VCaP (cell line): ENCODE results near the gene FRRS1L.

Source experiments
- H3K27ac ChIP-seq: fragments of 450-650 bp; 2 replicates; pipeline ENCODE4 v1.5.1; 2017
- CTCF ChIP-seq: fragments of 450-650 bp; conservative IDR thresholded peaks from 2 replicates; pipeline ENCODE4 v1.5.1; 2017; ENCODE audit warnings: mild to moderate bottlenecking, moderate library complexity

The FRRS1L gene

GRCh38 chr9:109172935-109173334, 5.9 kb upstream of the FRRS1L start:
- H3K27ac ChIP-seq = no peak overlapping the region
- TF ChIP-seq CTCF = no peak

- H3K27ac ChIP-seq = no peak overlapping the region
- no peak for TF ChIP-seq CTCF
Measured at GRCh38 chr9:109171926-109172325, 4.9 kb upstream of the FRRS1L start.

GRCh38 chr9:109168170-109168569, 1.1 kb upstream of the FRRS1L start:
- no peak for TF ChIP-seq CTCF
- H3K27ac ChIP-seq = no peak overlapping the region

DNA sequence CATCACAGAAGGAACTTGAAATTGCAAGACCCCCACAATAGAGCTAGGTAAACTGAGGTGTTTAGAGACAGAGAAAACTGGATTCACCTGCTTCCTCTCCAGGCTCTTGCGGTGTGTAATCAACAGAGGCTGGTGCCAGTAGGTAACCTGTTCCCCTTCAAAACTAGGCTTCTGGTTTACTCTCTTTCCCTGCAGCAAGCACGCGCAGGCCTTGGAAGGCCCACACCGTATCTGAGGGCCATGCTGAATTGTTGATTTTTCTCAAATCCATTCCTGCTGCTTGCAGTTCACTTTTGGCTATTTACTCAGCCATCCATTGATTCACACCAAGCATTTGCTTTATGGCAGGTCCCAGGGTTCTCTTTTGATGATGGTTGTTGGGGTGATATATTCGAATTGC, 667 bp upstream of the FRRS1L start:
- TF ChIP-seq CTCF = no peak
- H3K27ac ChIP-seq = peak overlapping the region; percentile 62; the same call in 1 of the 2 replicates

DNA sequence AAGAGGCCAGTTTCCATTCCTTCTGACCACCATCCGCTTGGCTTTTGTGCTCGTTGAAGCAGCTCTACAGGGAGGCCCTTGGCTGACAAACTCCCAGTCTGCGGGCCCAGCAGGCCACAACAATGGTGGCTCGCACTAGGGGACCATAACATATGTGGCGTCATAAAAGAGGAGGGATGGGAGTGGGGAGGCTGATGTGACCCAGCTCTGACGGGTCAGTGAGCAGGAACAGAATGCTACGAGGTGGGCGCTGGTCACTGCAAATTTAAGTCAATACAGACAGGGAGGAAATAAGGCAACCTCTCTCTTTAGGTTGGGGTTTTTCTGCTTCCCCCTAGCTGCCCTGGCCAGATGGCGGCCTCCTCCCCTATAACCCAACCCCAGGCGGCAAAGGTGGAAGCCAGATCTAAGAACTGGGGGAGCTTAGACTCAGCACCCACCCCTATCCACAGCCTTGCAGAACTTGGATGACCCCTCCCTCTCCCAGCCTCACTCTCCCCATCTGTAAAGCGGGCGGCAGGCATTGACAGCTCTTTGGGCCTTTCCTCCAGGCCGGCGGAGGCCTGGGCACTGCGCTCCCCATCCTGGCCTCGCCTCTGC, 778 bp downstream of the FRRS1L start:
- no peak for TF ChIP-seq CTCF
- peak overlapping the region; percentile 62; the same call in 1 of the 2 replicates for H3K27ac ChIP-seq

DNA sequence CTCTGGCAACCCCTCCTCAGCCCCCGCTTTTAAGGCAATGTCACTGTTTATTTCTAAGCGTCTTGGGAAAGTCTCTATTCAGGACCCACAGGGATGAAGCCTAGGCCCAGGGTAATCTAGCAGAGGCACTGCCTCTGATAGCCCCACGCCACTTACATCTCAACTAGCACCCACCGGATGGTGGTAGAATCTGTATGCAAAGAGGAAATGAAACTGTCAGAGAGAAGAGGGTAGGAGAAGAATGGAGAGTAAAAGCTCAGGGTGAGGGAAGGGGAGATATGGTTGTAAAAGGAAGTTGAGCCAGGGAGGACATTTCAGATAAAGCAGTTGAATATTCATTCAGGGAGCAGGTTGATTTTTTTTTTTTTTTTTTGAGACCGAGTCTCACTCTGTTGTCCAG, 3.0 kb downstream of the FRRS1L start:
- no peak for TF ChIP-seq CTCF
- H3K27ac ChIP-seq = no peak overlapping the region

DNA sequence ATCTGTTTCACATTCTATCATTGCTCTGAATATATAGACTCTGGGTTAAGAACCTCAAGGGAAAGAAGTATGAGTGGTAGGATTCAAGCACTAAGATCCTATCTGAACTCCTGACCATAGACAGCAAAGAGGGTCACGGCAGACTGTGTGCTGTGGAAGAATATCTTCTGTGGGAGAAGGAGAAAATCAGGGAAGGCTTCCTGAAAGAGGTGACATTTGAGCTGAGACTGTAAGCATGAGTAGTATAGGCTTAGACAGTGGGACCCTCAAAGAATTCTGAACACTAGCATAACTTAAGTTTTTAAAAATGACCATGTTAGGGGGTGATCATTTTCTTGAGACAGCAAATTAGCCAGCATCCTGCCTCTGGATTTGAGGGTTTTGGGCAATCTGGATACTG, 3.9 kb downstream of the FRRS1L start:
- no peak overlapping the region for H3K27ac ChIP-seq

More for the DNA sequence above, 3.9 kb downstream of the FRRS1L start:
- no peak for TF ChIP-seq CTCF
